Dendritic cell treated with granulocyte-macrophage colony-stimulating factor and Interleukin-4, amounts not matched to agents 40 ng/mL and 50 ng/mL, for 4 days (primary cell): ENCODE results near the gene FBXL7.

Source experiments
- H3K27ac Mint-ChIP-seq: one replicate; pipeline ENCODE4 v1.8.0; 2022; ENCODE audit warnings: mild to moderate bottlenecking, mixed read lengths
- H3K27me3 Mint-ChIP-seq: one replicate; pipeline ENCODE4 v1.8.0; 2022; ENCODE audit warnings: mild to moderate bottlenecking, mixed read lengths
- H3K36me3 Mint-ChIP-seq: one replicate; pipeline ENCODE4 v1.8.0; 2022; ENCODE audit warnings: low read depth, mixed read lengths
- H3K4me1 Mint-ChIP-seq: one replicate; pipeline ENCODE4 v1.8.0; 2022; ENCODE audit warnings: low read depth, mixed read lengths
- H3K4me3 Mint-ChIP-seq: one replicate; pipeline ENCODE4 v1.8.0; 2022; ENCODE audit warnings: mild to moderate bottlenecking, moderate library complexity, mixed read lengths
- H3K9me3 Mint-ChIP-seq: one replicate; pipeline ENCODE4 v1.8.0; 2022; ENCODE audit warnings: mixed read lengths
- intact Hi-C: fragments of 100-400 bp; cut with micrococcal nuclease; formaldehyde crosslinking; loops from one replicate; pipeline ENCODE4 v1.15.0; 2022

Gene FBXL7

DNA sequence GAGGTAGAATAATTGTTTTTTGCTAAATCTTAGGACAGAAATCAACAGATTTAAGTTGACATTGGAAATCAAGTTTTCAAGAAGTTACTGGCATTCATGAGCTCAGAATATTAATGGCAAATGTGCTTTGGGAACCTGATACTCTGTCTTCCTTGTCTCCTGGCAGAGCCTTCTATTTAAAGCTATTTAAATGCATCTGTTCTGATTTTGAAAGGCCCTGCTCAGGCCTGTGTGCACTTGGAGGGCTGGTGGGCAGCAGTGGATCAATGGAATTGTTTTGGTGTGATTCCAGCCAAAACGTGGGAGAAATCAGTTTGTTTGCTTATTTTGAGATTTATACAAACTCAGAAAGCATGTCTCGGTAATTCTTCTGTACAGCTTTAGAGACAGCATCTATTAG lies 38.5 kb downstream of the FBXL7 start:
- Mint-ChIP-seq H3K4me1 (no peaks in the 10 kb centered on the region), H3K27me3 (no peaks in the 10 kb centered on the region), H3K36me3 (no peaks in the 10 kb centered on the region), H3K4me3 (no peak overlapping the region), H3K9me3 (peaks cover 28% of the 10 kb centered on the region), H3K27ac (no peak overlapping the region)
- intact Hi-C loops: no loop called here

DNA sequence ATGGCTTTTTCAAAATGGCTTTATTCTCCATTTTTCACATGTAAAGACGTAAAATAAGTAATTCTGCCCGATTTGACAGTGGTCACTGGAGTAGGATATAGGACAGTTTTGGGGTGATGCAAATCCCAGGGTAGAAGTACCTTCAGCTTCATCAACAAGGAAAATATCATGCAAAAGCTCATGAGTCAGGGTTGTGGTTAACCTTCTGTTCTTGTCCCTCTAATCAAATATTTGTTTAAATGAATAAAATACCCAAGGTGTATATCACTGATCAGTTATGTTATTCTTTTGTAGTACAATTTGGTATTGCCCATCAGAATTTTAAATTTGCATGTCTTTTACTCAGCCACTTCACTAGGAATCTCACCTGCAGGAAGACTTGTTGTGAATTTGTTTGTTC lies 40.0 kb downstream of the FBXL7 start:
- Mint-ChIP-seq H3K4me3 (no peak overlapping the region), H3K27me3 (no peaks in the 10 kb centered on the region), H3K4me1 (no peaks in the 10 kb centered on the region), H3K9me3 (peaks cover 19% of the 10 kb centered on the region), H3K27ac (no peak overlapping the region), H3K36me3 (no peaks in the 10 kb centered on the region)
- intact Hi-C loops: no loop called here

DNA sequence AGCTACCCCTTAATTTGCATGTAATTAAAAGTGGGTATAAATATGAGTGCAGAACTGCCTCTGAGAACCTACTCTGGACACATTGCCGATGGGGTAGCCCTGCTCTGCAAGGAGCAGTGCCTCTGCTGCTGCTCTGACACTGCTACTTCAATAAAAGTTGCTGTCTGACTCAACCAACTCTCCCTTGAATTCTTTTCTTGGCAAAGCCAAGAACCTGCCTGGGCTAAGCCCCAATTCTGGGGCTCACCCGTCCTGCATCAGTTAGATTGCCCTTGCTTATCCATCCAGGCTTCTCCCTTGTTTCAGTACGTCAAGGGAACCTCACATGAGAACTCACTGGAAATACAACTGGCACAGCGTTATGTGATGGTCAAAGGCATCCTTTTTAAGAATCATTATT lies 44.1 kb downstream of the FBXL7 start:
- H3K36me3 Mint-ChIP-seq: no peaks in the 10 kb centered on the region
- H3K9me3 Mint-ChIP-seq: peaks cover 9% of the 10 kb centered on the region
- intact Hi-C loops: no loop called here
- no peak overlapping the region for H3K4me3 Mint-ChIP-seq
- no peak overlapping the region for H3K27ac Mint-ChIP-seq
- no peaks in the 10 kb centered on the region for H3K27me3 Mint-ChIP-seq
- H3K4me1 Mint-ChIP-seq: no peaks in the 10 kb centered on the region

DNA sequence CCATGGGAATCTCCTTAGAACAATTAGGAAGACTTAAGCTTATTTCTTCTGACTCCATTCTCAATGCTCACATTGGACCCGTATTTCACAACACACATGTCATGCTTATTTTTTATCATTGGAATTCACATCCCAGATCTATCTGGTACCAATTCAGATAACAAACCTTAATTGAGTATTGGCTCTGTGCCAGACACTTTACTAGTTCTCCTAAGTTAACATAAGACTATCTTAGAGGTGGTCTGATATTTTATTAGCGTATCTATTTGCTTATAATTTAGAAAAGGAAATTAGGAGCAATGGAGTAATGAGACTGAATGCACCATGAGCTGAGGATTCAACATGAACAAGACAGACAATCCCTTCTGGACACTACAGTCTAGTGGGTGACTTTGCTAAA lies 45.1 kb downstream of the FBXL7 start:
- Mint-ChIP-seq H3K9me3 (peaks cover 9% of the 10 kb centered on the region), H3K4me1 (no peaks in the 10 kb centered on the region), H3K4me3 (no peak overlapping the region), H3K27me3 (no peaks in the 10 kb centered on the region), H3K36me3 (no peaks in the 10 kb centered on the region), H3K27ac (no peak overlapping the region)
- intact Hi-C loops: no loop called here

DNA sequence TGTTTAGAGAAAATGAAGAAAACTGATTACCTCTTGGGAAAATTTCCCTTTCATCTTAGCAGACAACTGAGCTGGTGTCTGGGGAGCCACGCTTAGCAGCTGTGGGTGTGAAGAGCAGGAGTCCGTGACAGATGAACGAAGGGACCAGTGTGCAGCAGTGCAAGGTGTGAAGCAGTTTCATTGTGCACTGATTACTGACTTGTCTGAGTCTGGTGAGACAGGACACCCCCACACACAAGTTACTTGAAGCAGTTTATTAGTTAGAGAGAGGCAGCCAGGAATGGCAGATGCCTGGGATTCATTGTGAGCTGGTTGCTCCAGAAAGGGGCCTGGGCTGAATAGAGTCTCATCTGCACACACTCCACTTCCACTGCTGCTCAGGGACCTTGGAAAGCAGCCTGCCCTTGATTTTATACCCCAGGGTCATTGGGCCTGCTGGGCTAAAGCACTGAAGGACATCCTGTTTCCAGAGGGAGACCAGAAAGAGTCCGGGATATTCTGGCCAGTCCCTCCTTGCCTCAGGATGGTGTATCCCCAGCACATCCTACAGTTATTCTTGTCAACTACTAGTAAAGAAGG lies 47.4 kb downstream of the FBXL7 start:
- Mint-ChIP-seq H3K9me3 (peaks cover 15% of the 10 kb centered on the region), H3K27me3 (no peaks in the 10 kb centered on the region), H3K36me3 (no peaks in the 10 kb centered on the region), H3K4me3 (no peak overlapping the region), H3K4me1 (no peaks in the 10 kb centered on the region), H3K27ac (no peak overlapping the region)
- intact Hi-C loops: no loop called here

DNA sequence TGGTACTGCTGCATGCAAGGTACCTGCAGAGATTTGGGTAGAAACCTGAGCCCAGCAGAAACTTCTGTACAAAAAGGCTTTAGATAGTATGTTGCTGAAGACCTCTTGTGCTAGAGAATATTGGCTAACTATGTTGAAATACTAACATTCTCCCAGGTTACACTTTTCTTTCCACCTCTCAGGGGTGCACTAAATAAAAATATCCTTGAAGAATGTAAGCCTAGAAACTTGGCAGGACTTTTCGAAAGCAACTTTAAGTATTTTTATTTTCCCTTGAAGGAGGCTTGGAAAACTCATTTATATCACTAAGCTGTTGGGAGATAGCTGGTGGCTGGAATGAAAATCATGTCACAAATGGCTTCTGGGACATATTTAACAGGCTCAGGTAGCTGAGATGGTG lies 50.0 kb downstream of the FBXL7 start:
- H3K4me3 Mint-ChIP-seq: no peak overlapping the region
- peaks cover 40% of the 10 kb centered on the region for H3K9me3 Mint-ChIP-seq
- H3K27me3 Mint-ChIP-seq: no peaks in the 10 kb centered on the region
- no peaks in the 10 kb centered on the region for H3K36me3 Mint-ChIP-seq
- no peak overlapping the region for H3K27ac Mint-ChIP-seq
- intact Hi-C loops: no loop called here
- H3K4me1 Mint-ChIP-seq: no peaks in the 10 kb centered on the region

DNA sequence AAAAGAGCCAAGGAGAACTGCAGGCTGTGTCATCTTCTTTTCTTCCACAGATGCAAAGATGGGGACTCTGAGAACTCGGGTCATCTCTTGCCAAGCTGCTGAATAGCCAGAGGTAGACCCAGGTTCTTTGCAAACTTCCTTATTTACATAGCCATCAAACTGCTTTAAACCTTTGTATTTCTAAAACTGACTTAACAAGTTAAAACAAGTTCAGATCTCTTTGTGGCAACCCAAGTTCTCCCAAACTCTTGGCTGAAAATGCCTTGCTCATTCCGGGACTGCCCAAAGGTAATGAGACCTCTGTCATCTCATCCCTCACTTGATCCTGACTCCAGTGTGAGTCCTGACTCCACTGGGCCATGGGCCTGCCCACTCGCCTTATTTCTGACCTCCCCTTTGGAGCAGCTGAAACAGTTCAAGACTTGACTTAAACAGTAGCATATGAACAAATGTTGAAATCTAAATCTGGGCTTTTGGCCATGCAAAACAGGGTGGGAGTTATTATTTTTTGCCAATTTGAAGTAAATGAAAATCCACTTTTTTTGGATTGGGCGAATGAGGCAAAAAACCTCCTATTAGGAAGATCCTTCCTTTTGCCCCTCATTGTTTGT lies 50.6 kb downstream of the FBXL7 start:
- Mint-ChIP-seq H3K27ac (no peak overlapping the region), H3K9me3 (peaks cover 46% of the 10 kb centered on the region), H3K4me3 (no peak overlapping the region), H3K4me1 (no peaks in the 10 kb centered on the region), H3K27me3 (no peaks in the 10 kb centered on the region), H3K36me3 (no peaks in the 10 kb centered on the region)
- intact Hi-C loops: no loop called here

DNA sequence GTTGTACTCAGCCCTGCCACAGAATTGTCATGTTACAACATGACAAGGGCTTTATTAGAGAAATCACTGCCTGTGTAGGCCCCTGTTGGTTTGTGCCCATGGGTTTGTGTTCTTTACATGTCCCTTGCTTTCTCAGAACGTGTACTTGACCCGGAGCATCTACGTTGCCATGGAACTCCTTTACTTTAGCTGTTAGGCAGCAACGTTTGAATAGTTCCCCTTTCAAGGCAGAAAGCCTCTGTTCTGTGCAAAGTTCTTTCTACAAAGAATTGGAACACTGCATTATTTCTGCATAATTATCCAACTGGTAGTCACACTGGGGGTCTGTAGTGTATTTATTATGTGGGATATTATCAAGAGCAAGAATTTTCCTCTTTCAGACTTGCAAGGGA lies 51.1 kb downstream of the FBXL7 start:
- no peak overlapping the region for H3K27ac Mint-ChIP-seq
- no peaks in the 10 kb centered on the region for H3K27me3 Mint-ChIP-seq
- no peaks in the 10 kb centered on the region for H3K36me3 Mint-ChIP-seq

DNA sequence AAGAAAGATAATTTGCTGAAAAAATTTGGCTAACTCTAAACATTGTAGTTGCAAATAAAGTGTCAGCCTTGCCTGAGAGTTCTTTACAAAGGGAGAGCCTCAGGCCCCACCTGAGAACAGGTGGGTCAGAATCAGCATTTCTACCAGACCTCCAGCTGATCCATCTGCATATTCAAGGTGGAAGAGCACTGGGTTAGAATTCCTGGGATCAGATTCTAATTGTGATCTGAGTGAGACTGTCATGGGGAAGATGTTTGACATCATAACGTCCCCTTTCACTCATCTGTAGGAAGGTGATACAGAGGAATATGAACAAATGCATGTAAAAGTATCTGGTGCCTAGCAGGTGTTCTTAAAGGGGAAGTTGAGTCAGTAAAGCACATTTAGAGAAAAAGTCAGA lies 54.6 kb downstream of the FBXL7 start:
- intact Hi-C loops: no loop called here
- H3K4me1 Mint-ChIP-seq: no peaks in the 10 kb centered on the region
- no peaks in the 10 kb centered on the region for H3K27me3 Mint-ChIP-seq
- H3K36me3 Mint-ChIP-seq: no peaks in the 10 kb centered on the region
- no peak overlapping the region for H3K27ac Mint-ChIP-seq
- H3K9me3 Mint-ChIP-seq: peaks cover 53% of the 10 kb centered on the region
- H3K4me3 Mint-ChIP-seq: no peak overlapping the region

More for the DNA sequence above, 51.1 kb downstream of the FBXL7 start:
- no peaks in the 10 kb centered on the region for H3K4me1 Mint-ChIP-seq
- intact Hi-C loops: no loop called here
- peaks cover 51% of the 10 kb centered on the region for H3K9me3 Mint-ChIP-seq
- H3K4me3 Mint-ChIP-seq: no peak overlapping the region

DNA sequence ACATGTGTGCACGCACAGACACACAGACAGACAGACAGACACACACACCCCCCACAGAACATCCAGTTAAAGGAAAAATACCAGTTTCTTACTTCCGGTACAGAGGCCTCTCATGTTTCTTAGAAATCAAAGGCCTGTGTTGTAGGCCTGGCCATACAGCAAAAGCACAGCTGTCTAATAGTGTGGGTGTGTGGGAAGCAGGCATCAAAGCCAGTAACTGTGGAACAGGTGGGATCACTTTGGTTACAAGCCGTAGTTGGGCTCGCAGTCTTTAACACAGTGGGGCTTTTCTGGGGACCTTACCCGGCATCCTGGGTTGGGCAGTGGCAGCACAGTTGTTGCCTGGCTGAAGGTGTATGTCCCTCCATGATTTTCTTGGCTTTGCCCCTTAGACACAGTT lies 55.2 kb downstream of the FBXL7 start:
- H3K4me1 Mint-ChIP-seq: no peaks in the 10 kb centered on the region
- no peaks in the 10 kb centered on the region for H3K36me3 Mint-ChIP-seq
- intact Hi-C loops: no loop called here
- H3K27me3 Mint-ChIP-seq: no peaks in the 10 kb centered on the region
- peaks cover 53% of the 10 kb centered on the region for H3K9me3 Mint-ChIP-seq
- no peak overlapping the region for H3K27ac Mint-ChIP-seq
- H3K4me3 Mint-ChIP-seq: no peak overlapping the region

DNA sequence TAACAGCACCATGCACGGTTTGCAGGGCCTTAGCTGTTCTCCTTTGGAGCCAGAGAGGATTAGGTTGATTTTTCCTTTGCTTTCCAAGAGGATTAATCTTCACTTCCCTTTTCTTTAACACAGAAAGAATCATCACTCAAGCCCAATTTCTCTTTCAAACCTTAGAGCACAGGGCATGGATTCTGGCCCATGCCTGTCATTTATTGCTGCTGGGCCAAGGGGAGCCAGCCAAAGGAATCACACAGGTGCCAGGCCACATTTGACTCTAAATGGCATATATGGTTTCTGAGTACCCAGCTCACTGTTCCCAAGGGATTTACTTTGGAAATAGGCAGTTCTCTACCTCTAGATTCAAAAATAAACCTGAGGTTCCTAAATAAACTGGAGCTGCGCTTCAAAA lies 58.3 kb downstream of the FBXL7 start:
- H3K4me3 Mint-ChIP-seq: no peak overlapping the region
- no peaks in the 10 kb centered on the region for H3K27me3 Mint-ChIP-seq
- H3K27ac Mint-ChIP-seq: no peak overlapping the region
- intact Hi-C loops: no loop called here
- H3K9me3 Mint-ChIP-seq: peaks cover 52% of the 10 kb centered on the region
- no peaks in the 10 kb centered on the region for H3K36me3 Mint-ChIP-seq
- H3K4me1 Mint-ChIP-seq: no peaks in the 10 kb centered on the region

DNA sequence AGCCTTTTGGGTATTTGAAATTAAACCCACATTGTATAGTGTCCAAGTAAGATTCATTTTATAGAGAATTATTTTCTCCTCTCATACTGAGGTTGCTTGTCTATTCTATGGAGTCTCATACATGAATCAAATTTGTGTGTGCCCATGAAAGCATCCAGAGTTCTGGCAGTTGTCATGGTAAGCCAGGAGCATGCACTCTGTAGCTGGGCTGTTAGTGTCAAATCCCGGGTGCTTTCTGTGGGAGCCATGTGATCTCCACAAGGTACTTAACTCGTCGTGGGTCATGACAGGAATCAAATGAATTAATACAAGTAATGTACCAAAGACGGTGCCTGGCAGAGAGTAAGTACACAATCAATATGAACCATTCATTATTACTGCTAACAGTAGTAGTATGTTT lies 58.7 kb downstream of the FBXL7 start:
- H3K4me1 Mint-ChIP-seq: no peaks in the 10 kb centered on the region
- H3K4me3 Mint-ChIP-seq: no peak overlapping the region
- H3K36me3 Mint-ChIP-seq: no peaks in the 10 kb centered on the region
- no peak overlapping the region for H3K27ac Mint-ChIP-seq
- H3K9me3 Mint-ChIP-seq: peaks cover 49% of the 10 kb centered on the region
- intact Hi-C loops: no loop called here
- no peaks in the 10 kb centered on the region for H3K27me3 Mint-ChIP-seq

DNA sequence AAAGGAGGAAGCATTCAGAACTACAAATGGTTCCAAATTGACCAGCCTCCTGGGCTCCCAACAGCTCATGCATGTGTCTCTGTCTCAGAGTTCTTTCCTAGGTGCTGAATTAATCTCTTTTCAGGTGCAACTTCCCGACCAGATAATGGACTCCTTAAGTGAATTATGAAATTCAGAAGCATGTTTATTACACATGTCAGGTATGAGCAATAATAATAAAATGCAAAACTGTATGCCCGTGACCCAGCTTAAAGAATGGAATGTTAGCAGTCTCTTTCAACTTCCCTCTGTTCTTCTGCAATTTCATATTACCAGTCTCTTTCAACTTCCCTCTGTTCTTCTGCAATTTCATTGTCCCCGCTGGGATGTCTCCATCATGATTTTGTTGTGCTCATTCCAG lies 60.4 kb downstream of the FBXL7 start:
- Mint-ChIP-seq H3K4me1 (no peaks in the 10 kb centered on the region), H3K27me3 (no peaks in the 10 kb centered on the region), H3K27ac (no peak overlapping the region), H3K36me3 (no peaks in the 10 kb centered on the region), H3K4me3 (no peak overlapping the region), H3K9me3 (peaks cover 31% of the 10 kb centered on the region)
- intact Hi-C loops: no loop called here

DNA sequence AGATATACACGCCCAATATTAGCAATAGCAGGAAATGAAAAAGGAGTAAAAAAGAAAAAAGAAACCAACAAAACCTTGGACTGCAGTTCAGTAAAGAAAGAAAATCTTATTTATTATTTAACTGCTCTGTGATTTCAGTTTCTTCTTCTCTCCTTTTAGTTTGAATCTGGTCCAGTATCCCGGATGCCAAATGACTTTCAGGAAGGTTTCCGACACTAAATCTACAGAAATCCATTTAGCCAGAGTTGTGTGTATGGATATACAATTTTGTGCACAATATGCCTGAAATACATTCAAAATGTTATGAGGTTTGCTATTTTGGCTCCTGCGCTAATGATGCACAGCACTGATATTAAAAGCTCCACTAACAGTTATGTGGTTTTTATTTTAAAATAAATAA lies 64.5 kb downstream of the FBXL7 start:
- intact Hi-C loops: no loop called here
- Mint-ChIP-seq H3K36me3 (no peaks in the 10 kb centered on the region), H3K27ac (no peak overlapping the region), H3K4me1 (no peaks in the 10 kb centered on the region), H3K27me3 (no peaks in the 10 kb centered on the region), H3K9me3 (peaks cover 13% of the 10 kb centered on the region), H3K4me3 (no peak overlapping the region)

DNA sequence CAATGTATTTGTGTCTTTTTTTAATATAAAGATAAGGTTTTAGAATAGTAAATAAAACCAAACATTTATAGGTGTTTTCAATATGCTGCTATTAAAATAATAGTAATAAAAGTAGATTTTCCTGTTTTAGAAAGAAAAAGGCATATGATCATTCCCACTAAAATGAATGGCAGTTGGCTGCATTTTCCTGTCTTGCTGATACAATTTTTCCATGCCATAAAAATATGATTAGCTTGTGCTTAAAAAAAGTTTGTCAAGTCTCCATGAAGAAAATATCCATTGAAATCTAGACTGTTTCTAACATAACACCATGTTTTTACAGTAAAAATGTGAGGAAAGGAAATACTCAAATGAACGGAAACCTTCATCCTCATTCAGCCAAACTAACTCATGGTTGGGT lies 65.0 kb downstream of the FBXL7 start:
- intact Hi-C loops: no loop called here
- peaks cover 14% of the 10 kb centered on the region for H3K9me3 Mint-ChIP-seq
- H3K27ac Mint-ChIP-seq: no peak overlapping the region
- H3K36me3 Mint-ChIP-seq: no peaks in the 10 kb centered on the region
- H3K27me3 Mint-ChIP-seq: no peaks in the 10 kb centered on the region
- no peaks in the 10 kb centered on the region for H3K4me1 Mint-ChIP-seq
- no peak overlapping the region for H3K4me3 Mint-ChIP-seq
